KMS-11 (cell line): ENCODE measurements around the gene MYO18A.

Experiments used
- H2AFZ ChIP-seq: fragments of 200-600 bp; sonication (generic); 2 replicates; pipeline ENCODE4 v1.6.1; 2016; ENCODE audit warnings: antibody characterized with exemption, mixed run types, low read depth
- H3K27ac ChIP-seq: fragments of 200-600 bp; sonication (generic); 2 replicates; pipeline ENCODE4 v1.6.1; 2016; ENCODE audit warnings: mild to moderate bottlenecking, mixed run types
- H3K27me3 ChIP-seq: fragments of 200-600 bp; sonication (generic); 2 replicates; pipeline ENCODE4 v1.6.1; 2017; ENCODE audit warnings: mild to moderate bottlenecking, low read depth, mixed run types, moderate library complexity; ENCODE audit not compliant: insufficient read depth
- H3K36me3 ChIP-seq: fragments of 200-600 bp; sonication (generic); 2 replicates; pipeline ENCODE4 v1.6.1; 2017; ENCODE audit warnings: mild to moderate bottlenecking, mixed run types; ENCODE audit not compliant: insufficient read depth
- H3K4me1 ChIP-seq: fragments of 200-600 bp; sonication (generic); 2 replicates; pipeline ENCODE4 v1.6.1; 2016; ENCODE audit warnings: mild to moderate bottlenecking, low read depth, mixed run types; ENCODE audit not compliant: poor library complexity, severe bottlenecking
- H3K4me2 ChIP-seq: fragments of 200-600 bp; sonication (generic); 2 replicates; pipeline ENCODE4 v1.7.0; 2016; ENCODE audit warnings: mild to moderate bottlenecking, mixed run types
- H3K4me3 ChIP-seq: fragments of 200-600 bp; sonication (generic); IDR thresholded peaks from 2 replicates; pipeline ENCODE4 v1.6.1; 2017; ENCODE audit warnings: low read depth, low read length, mixed read lengths; ENCODE audit not compliant: insufficient read depth
- H3K79me2 ChIP-seq: fragments of 200-600 bp; sonication (generic); 2 replicates; pipeline ENCODE4 v1.6.1; 2016; ENCODE audit warnings: low read depth, mixed run types; ENCODE audit not compliant: insufficient read depth
- H3K9ac ChIP-seq: fragments of 200-600 bp; sonication (generic); 2 replicates; pipeline ENCODE4 v1.6.1; 2016; ENCODE audit warnings: mild to moderate bottlenecking, mixed run types
- H4K20me1 ChIP-seq: fragments of 200-600 bp; sonication (generic); 2 replicates; pipeline ENCODE4 v1.6.1; 2016; ENCODE audit warnings: mild to moderate bottlenecking, mixed run types; ENCODE audit not compliant: insufficient read depth
- TF ChIP-seq, protein P1 (sequence below): fragments of 200-600 bp; sonication (generic); conservative IDR thresholded peaks from 2 replicates; pipeline ENCODE4 v1.6.1; 2017; ENCODE audit warnings: low read depth, mild to moderate bottlenecking, antibody characterized with exemption, low read length, moderate library complexity, mixed read lengths

Gene MYO18A

GRCh38 chr17:29119265-29119664 is 60.9 kb downstream of the MYO18A start:
- no peaks in the 10 kb centered on the region for H3K36me3 ChIP-seq
- H3K4me2 ChIP-seq: no peak overlapping the region
- TF ChIP-seq, protein P1, sequence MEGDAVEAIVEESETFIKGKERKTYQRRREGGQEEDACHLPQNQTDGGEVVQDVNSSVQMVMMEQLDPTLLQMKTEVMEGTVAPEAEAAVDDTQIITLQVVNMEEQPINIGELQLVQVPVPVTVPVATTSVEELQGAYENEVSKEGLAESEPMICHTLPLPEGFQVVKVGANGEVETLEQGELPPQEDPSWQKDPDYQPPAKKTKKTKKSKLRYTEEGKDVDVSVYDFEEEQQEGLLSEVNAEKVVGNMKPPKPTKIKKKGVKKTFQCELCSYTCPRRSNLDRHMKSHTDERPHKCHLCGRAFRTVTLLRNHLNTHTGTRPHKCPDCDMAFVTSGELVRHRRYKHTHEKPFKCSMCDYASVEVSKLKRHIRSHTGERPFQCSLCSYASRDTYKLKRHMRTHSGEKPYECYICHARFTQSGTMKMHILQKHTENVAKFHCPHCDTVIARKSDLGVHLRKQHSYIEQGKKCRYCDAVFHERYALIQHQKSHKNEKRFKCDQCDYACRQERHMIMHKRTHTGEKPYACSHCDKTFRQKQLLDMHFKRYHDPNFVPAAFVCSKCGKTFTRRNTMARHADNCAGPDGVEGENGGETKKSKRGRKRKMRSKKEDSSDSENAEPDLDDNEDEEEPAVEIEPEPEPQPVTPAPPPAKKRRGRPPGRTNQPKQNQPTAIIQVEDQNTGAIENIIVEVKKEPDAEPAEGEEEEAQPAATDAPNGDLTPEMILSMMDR: no peak
- H3K79me2 ChIP-seq: no peaks in the 10 kb centered on the region
- no peak overlapping the region for H3K9ac ChIP-seq
- H3K4me1 ChIP-seq: peaks cover 7% of the 10 kb centered on the region
- H3K27ac ChIP-seq: no peak overlapping the region
- H3K4me3 ChIP-seq: no peak overlapping the region
- H4K20me1 ChIP-seq: no peaks in the 10 kb centered on the region
- H2AFZ ChIP-seq: no peak overlapping the region
- H3K27me3 ChIP-seq: no peaks in the 10 kb centered on the region

- no peak overlapping the region for H3K9ac ChIP-seq
- no peak overlapping the region for H3K4me3 ChIP-seq
- H3K79me2 ChIP-seq: no peaks in the 10 kb centered on the region
- H3K4me1 ChIP-seq: peaks cover 9% of the 10 kb centered on the region
- no peaks in the 10 kb centered on the region for H3K36me3 ChIP-seq
- H3K27ac ChIP-seq: no peak overlapping the region
- no peak overlapping the region for H2AFZ ChIP-seq
- TF ChIP-seq, protein P1: peak; percentile 96
- H3K4me2 ChIP-seq: no peak overlapping the region
- H4K20me1 ChIP-seq: no peaks in the 10 kb centered on the region
- no peaks in the 10 kb centered on the region for H3K27me3 ChIP-seq
Measured at GRCh38 chr17:29116804-29117753, 63.1 kb downstream of the MYO18A start.

- Histone ChIP-seq H3K79me2 (no peaks in the 10 kb centered on the region), H3K4me1 (peaks cover 15% of the 10 kb centered on the region), H4K20me1 (no peaks in the 10 kb centered on the region), H2AFZ (no peak overlapping the region), H3K4me2 (no peak overlapping the region), H3K27me3 (no peaks in the 10 kb centered on the region), H3K4me3 (no peak overlapping the region), H3K27ac (no peak overlapping the region), H3K9ac (no peak overlapping the region), H3K36me3 (no peaks in the 10 kb centered on the region)
- TF ChIP-seq, protein P1: peak; percentile 73
Measured at GRCh38 chr17:29115961-29116803, 64.0 kb downstream of the MYO18A start.

DNA sequence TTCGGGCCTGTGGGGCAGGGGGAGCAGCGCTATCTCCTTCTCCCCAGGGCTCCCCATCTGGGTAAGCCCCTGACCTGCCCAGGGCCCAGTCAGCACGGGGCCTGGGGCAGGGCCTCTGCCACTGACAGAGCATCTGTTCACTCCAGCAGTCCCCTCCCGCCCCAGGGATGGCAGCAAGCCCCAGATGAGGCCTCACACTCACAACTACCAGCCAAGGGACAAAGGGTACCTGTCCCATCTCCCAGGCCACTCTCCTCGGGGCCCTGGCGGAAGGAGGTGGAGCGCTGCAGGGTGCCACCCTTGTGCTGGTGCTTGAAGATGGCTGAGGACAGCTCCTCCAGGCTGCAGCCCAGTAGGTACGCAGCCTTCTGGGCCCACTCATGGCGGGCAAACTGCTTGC is 64.8 kb downstream of the MYO18A start:
- Histone ChIP-seq H3K27ac (no peak overlapping the region), H3K9ac (no peak overlapping the region), H3K4me3 (no peak overlapping the region), H3K27me3 (no peaks in the 10 kb centered on the region), H4K20me1 (no peaks in the 10 kb centered on the region), H2AFZ (no peak overlapping the region), H3K4me1 (peaks cover 15% of the 10 kb centered on the region), H3K79me2 (no peaks in the 10 kb centered on the region), H3K36me3 (no peaks in the 10 kb centered on the region), H3K4me2 (no peak overlapping the region)
- TF ChIP-seq, protein P1: no peak
